ENCODE measurements around the gene EGR4.
A peak's percentile ranks its signal among the peaks of the same experiment; 100 is the strongest.

EGR4 gene

GRCh38 chr2:73243884-73244570 lies 49.3 kb downstream of the EGR4 start:
- Histone ChIP-seq H3K4me1 (ENCODE audit: control insufficient read depth, insufficient read depth, low read length) (no peaks in the 10 kb centered on the region), H3K9me3 (ENCODE audit: control insufficient read depth, insufficient read depth, low read length) (no peaks in the 10 kb centered on the region), H3K27me3 (ENCODE audit: control insufficient read depth, insufficient read depth, low read length) (no peaks in the 10 kb centered on the region), H3K4me3 (ENCODE audit: low read depth, low read length) (no peak overlapping the region), H3K36me3 (ENCODE audit: control insufficient read depth, insufficient read depth, low read length) (peaks cover 92% of the 10 kb centered on the region), H3K27ac (ENCODE audit: low read depth, low read length) (peak overlapping the region; percentile 43), H3K9ac (ENCODE audit: low read depth, low read length) (no peak overlapping the region)

Data from HUES48 (cell line).